Endodermal cell (in vitro differentiated cells): ENCODE results near the gene RNF150. TPM values are rescaled to one million over a fixed set of nuclear protein-coding genes. Genes with fewer than 3 reads are reported as not detected.

ENCODE experiments used
- DNase-seq: peaks from one replicate; pipeline ENCODE4 v3.0.0-alpha.2; 2017
- H3K27ac ChIP-seq: 2 replicates; pipeline ENCODE4 v1.5.1; 2013; ENCODE audit warnings: mild to moderate bottlenecking, low read depth, low read length, moderate library complexity
- H3K27me3 ChIP-seq: 2 replicates; pipeline ENCODE4 v1.6.1; 2013; ENCODE audit warnings: mild to moderate bottlenecking, low read length, moderate library complexity; ENCODE audit not compliant: insufficient read depth, control insufficient read depth, poor library complexity, severe bottlenecking
- H3K36me3 ChIP-seq: 2 replicates; pipeline ENCODE4 v1.7.0; 2013; ENCODE audit warnings: mild to moderate bottlenecking, low read length, moderate library complexity; ENCODE audit not compliant: control insufficient read depth, insufficient read depth
- H3K4me1 ChIP-seq: one replicate; pipeline ENCODE4 v1.7.0; 2013; ENCODE audit warnings: low read length; ENCODE audit not compliant: control insufficient read depth, insufficient read depth
- H3K4me3 ChIP-seq: 2 replicates; pipeline ENCODE4 v1.5.1; 2013; ENCODE audit warnings: mild to moderate bottlenecking, low read length, moderate library complexity
- H3K9ac ChIP-seq: 2 replicates; pipeline ENCODE4 v1.6.1; 2013; ENCODE audit warnings: mild to moderate bottlenecking, low read length, moderate library complexity; ENCODE audit not compliant: poor library complexity, severe bottlenecking; ENCODE audit errors: extremely low read depth
- H3K9me3 ChIP-seq: 2 replicates; pipeline ENCODE4 v1.6.1; 2013; ENCODE audit warnings: mild to moderate bottlenecking, low read length, moderate library complexity; ENCODE audit not compliant: control insufficient read depth
- H3K27ac Mint-ChIP-seq: 2 replicates; pipeline ENCODE4 v1.8.0; 2020; ENCODE audit warnings: mixed read lengths
- H3K27me3 Mint-ChIP-seq: 2 replicates; pipeline ENCODE4 v1.8.0; 2021; ENCODE audit warnings: mild to moderate bottlenecking, mixed read lengths; ENCODE audit not compliant: insufficient read depth
- H3K36me3 Mint-ChIP-seq: 2 replicates; pipeline ENCODE4 v1.8.0; 2020; ENCODE audit warnings: low read depth, mixed read lengths
- H3K4me1 Mint-ChIP-seq: 2 replicates; pipeline ENCODE4 v1.8.0; 2020; ENCODE audit warnings: mixed read lengths
- H3K4me3 Mint-ChIP-seq: 2 replicates; pipeline ENCODE4 v1.8.0; 2020; ENCODE audit warnings: mild to moderate bottlenecking, moderate library complexity, mixed read lengths
- H3K9me3 Mint-ChIP-seq: 2 replicates; pipeline ENCODE4 v1.8.0; 2020; ENCODE audit warnings: mild to moderate bottlenecking, mixed read lengths
- CTCF ChIP-seq: fragments of 200-600 bp; sonication (generic); conservative IDR thresholded peaks from 2 replicates; pipeline ENCODE4 v1.5.0; 2021; ENCODE audit warnings: antibody characterized with exemption, mild to moderate bottlenecking
- WGBS, 2 experiments: methylation state at CpG; one replicate each; pipeline versions ENCODE4 v1.1.5 to v1.1.7; 2013; ENCODE audit warnings: missing lambda C conversion rate in 2 of 2, mixed read lengths in 1 of 2; ENCODE audit not compliant: insufficient coverage in 1 of 2, insufficient read length in 1 of 2; 5-methylcytosine and 5-hydroxymethylcytosine counted together
- long read RNA-seq, 4 experiments: library from polyadenylated mRNA in 2 of 4; library from RNA in 1 of 4; library from capped mRNA in 1 of 4; stranded (forward) in 3 of 4; unstranded in 1 of 4; transcript quantifications; one replicate each; pipeline ENCODE4 v2.0.0, GENCODE V29; 2020 to 2021; ENCODE audit warnings: inconsistent platforms in 1 of 4
- polyA plus RNA-seq, 2 experiments: library from polyadenylated mRNA; stranded (reverse); fragments of 50-300 nt; gene quantifications; one replicate each; pipeline ENCODE4 v1.2.3, GENCODE V29; 2013
- total RNA-seq, 2 donors: library from RNA; stranded (reverse); fragmentation: NEBNext Ultra II Directional in 1 of 2; extraction: Animal tissue kit (Norgen Biotek cat#: 25700) in 1 of 2; gene quantifications; 2 replicates in 1 of 2; 3 replicates in 1 of 2; pipeline ENCODE4 v1.2.1, GENCODE V29; 2021

Gene RNF150
- total RNA-seq = 10 to 100 TPM in 1 of 2 donors, 1 to 10 TPM in 1; 8.2 to 10.4 TPM
- 8.2 TPM for polyA plus RNA-seq (2013, experiment 1 of 2)
- 6.5 TPM for polyA plus RNA-seq (2013, experiment 2 of 2)
- long read RNA-seq, experiment 1, partial matches to known transcripts = 0 of 3 reads
- long read RNA-seq, experiment 1, other reads (novel, unspliced or antisense) = 3 of 3 reads
- long read RNA-seq, experiment 2, full-length matches to known transcripts = 3 of 12 reads
- long read RNA-seq, experiment 2, partial matches to known transcripts = 1 of 12 reads
- long read RNA-seq, experiment 2, other reads (novel, unspliced or antisense) = 8 of 12 reads
- long read RNA-seq, experiment 3, partial matches to known transcripts = 1 of 2 reads
- long read RNA-seq, experiment 3, other reads (novel, unspliced or antisense) = 1 of 2 reads
- long read RNA-seq, experiment 4 = 0 reads

- H3K9ac ChIP-seq = peak within 1 kb of the TSS; percentile 82
- peak within 1 kb of the TSS; percentile 83 for H3K4me3 Mint-ChIP-seq
- DNase-seq = peak; percentile 94
- peaks cover 7% of the 10 kb centered on the region for H3K4me1 ChIP-seq
- H3K4me1 Mint-ChIP-seq = peaks cover 20% of the 10 kb centered on the region
- no peaks in the 10 kb centered on the region for H3K36me3 ChIP-seq
- 2 to 4% methylated on average over 14 to 50 of the region's 50 CpGs for WGBS, 2 experiments
- peaks cover 40% of the 10 kb centered on the region for H3K27me3 ChIP-seq
- peak; percentile 85 for TF ChIP-seq CTCF
- peak within 1 kb of the TSS; percentile 16 for H3K27ac ChIP-seq
- H3K27me3 Mint-ChIP-seq = peaks cover 28% of the 10 kb centered on the region
- H3K9me3 ChIP-seq = no peaks in the 10 kb centered on the region
- H3K4me3 ChIP-seq = peak within 1 kb of the TSS; percentile 88
- peak within 1 kb of the TSS; percentile 90 for H3K27ac Mint-ChIP-seq
- H3K36me3 Mint-ChIP-seq = no peaks in the 10 kb centered on the region
- no peaks in the 10 kb centered on the region for H3K9me3 Mint-ChIP-seq
Measured at GRCh38 chr4:141133146-141133998, at the start of gene RNF150. Gene RNF150, minus strand, starts transcription at chr4:141133469.

GRCh38 chr4:141180991-141181761, 47.9 kb upstream of the RNF150 start:
- no peaks in the 10 kb centered on the region for H3K36me3 ChIP-seq
- H3K4me1 ChIP-seq = no peaks in the 10 kb centered on the region
- no peak for TF ChIP-seq CTCF
- peaks cover 15% of the 10 kb centered on the region for H3K27me3 ChIP-seq
- no peak overlapping the region for H3K4me3 ChIP-seq
- Mint-ChIP-seq H3K9me3 (no peaks in the 10 kb centered on the region), H3K36me3 (no peaks in the 10 kb centered on the region), H3K4me3 (no peak overlapping the region), H3K4me1 (no peaks in the 10 kb centered on the region), H3K27ac (no peak overlapping the region), H3K27me3 (peaks cover 7% of the 10 kb centered on the region)
- DNase-seq = no peak
- H3K9ac ChIP-seq = no peak overlapping the region
- WGBS, 2 experiments = 50 to 91% methylated on average over 1 to 2 of the region's 2 CpGs
- H3K9me3 ChIP-seq = no peaks in the 10 kb centered on the region
- no peak overlapping the region for H3K27ac ChIP-seq
